ENCODE measurements around the gene TMA7.

DNA sequence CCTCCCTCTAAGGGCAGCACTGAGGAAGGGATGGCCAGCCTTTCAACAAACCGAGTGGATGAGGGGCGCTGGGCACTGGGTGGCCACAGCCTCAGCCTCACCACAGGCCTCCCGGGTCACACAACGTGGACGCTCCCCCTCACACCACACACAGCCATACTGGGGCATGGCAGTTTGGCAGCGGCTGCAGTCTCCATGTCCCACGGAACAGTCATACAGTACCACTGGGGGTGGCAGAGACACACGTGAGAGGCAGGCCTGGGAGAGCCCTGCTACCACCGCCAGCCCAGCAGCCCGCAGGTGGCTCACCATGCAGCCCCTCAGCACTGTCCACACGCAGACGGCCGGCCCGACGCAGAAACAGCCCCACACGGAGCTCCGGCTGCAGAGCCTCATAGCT, 21.9 kb upstream of the TMA7 start:
- TF ChIP-seq POLR2A (IDR thresholded peaks at IDR 0.05) (no peak), POLR2AphosphoS5 (IDR thresholded peaks at IDR 0.05) (no peak)
- TF ChIP-seq, protein P1, sequence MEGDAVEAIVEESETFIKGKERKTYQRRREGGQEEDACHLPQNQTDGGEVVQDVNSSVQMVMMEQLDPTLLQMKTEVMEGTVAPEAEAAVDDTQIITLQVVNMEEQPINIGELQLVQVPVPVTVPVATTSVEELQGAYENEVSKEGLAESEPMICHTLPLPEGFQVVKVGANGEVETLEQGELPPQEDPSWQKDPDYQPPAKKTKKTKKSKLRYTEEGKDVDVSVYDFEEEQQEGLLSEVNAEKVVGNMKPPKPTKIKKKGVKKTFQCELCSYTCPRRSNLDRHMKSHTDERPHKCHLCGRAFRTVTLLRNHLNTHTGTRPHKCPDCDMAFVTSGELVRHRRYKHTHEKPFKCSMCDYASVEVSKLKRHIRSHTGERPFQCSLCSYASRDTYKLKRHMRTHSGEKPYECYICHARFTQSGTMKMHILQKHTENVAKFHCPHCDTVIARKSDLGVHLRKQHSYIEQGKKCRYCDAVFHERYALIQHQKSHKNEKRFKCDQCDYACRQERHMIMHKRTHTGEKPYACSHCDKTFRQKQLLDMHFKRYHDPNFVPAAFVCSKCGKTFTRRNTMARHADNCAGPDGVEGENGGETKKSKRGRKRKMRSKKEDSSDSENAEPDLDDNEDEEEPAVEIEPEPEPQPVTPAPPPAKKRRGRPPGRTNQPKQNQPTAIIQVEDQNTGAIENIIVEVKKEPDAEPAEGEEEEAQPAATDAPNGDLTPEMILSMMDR (IDR thresholded peaks at IDR 0.05), result no peak

All from breast epithelium (tissue), 3 donors.